ENCODE results near the gene FILIP1L.

The FILIP1L gene

DNA sequence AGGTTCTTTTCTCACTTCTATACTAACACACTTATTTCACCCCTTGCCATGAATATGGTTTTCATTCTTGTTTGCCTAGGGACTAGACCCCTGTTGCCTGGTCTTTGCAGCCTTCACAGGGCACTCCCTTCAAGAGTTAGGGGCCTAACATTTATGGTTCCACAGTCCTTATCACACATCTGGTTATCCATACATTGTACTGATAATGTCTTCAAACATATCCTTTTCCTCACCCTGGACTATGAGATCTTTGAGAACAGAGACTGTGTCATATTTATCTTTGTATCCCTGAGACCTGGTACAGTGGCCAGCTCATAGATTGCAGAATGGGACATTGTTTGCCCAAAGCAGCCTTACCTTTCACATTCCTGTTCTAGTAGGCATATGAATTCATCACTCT lies 190.4 kb downstream of the FILIP1L start:
- Histone ChIP-seq H3K9ac (no peak overlapping the region), H4K20me1 (ENCODE audit: insufficient read depth) (no peaks in the 10 kb centered on the region), H3K4me2 (no peak overlapping the region), H3K27me3 (ENCODE audit: insufficient read depth, low read depth) (no peaks in the 10 kb centered on the region), H3K79me2 (ENCODE audit: insufficient read depth, low read depth) (peaks cover 4% of the 10 kb centered on the region; the same call in 1 of the 2 replicates), H3K36me3 (ENCODE audit: insufficient read depth) (no peaks in the 10 kb centered on the region), H2AFZ (ENCODE audit: low read depth) (no peak overlapping the region), H3K4me1 (ENCODE audit: low read depth, poor library complexity, severe bottlenecking) (peaks cover 46% of the 10 kb centered on the region), H3K4me3 (IDR thresholded peaks at IDR 0.05; ENCODE audit: insufficient read depth, low read depth, low read length) (no peak overlapping the region), H3K27ac (no peak overlapping the region)
- TF ChIP-seq, protein P1, sequence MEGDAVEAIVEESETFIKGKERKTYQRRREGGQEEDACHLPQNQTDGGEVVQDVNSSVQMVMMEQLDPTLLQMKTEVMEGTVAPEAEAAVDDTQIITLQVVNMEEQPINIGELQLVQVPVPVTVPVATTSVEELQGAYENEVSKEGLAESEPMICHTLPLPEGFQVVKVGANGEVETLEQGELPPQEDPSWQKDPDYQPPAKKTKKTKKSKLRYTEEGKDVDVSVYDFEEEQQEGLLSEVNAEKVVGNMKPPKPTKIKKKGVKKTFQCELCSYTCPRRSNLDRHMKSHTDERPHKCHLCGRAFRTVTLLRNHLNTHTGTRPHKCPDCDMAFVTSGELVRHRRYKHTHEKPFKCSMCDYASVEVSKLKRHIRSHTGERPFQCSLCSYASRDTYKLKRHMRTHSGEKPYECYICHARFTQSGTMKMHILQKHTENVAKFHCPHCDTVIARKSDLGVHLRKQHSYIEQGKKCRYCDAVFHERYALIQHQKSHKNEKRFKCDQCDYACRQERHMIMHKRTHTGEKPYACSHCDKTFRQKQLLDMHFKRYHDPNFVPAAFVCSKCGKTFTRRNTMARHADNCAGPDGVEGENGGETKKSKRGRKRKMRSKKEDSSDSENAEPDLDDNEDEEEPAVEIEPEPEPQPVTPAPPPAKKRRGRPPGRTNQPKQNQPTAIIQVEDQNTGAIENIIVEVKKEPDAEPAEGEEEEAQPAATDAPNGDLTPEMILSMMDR (conservative IDR thresholded peaks at IDR 0.05; ENCODE audit: low read depth, low read length) = no peak

DNA sequence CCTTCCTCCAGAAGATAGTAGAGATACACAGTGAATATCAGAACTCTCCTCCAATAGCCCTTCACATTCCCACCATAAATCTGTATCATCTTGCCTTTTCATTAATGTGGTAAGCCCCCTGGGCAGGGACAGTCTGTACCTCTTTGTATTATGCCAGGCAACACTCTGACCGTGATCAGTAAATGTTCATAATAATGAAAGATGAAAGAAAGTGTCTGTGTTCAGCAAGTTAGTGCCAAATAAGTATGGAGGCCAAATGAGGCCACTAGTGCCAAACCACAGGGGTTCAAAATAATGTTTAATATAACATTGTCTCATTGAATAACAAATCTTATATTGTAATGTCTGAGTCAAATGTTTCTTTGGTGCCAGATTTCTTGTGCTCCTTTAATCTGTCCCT lies 192.3 kb downstream of the FILIP1L start:
- Histone ChIP-seq H3K36me3 (ENCODE audit: insufficient read depth) (no peaks in the 10 kb centered on the region), H3K27ac (no peak overlapping the region), H3K27me3 (ENCODE audit: insufficient read depth, low read depth) (no peaks in the 10 kb centered on the region), H3K9ac (no peak overlapping the region), H3K4me3 (IDR thresholded peaks at IDR 0.05; ENCODE audit: insufficient read depth, low read depth, low read length) (no peak overlapping the region), H3K79me2 (ENCODE audit: insufficient read depth, low read depth) (peaks cover 4% of the 10 kb centered on the region; the same call in 1 of the 2 replicates), H3K4me2 (peak overlapping the region; percentile 25; the same call in 1 of the 2 replicates), H4K20me1 (ENCODE audit: insufficient read depth) (no peaks in the 10 kb centered on the region), H3K4me1 (ENCODE audit: low read depth, poor library complexity, severe bottlenecking) (peaks cover 61% of the 10 kb centered on the region), H2AFZ (ENCODE audit: low read depth) (no peak overlapping the region)
- TF ChIP-seq, protein P1 (conservative IDR thresholded peaks at IDR 0.05; ENCODE audit: low read depth, low read length) = no peak

DNA sequence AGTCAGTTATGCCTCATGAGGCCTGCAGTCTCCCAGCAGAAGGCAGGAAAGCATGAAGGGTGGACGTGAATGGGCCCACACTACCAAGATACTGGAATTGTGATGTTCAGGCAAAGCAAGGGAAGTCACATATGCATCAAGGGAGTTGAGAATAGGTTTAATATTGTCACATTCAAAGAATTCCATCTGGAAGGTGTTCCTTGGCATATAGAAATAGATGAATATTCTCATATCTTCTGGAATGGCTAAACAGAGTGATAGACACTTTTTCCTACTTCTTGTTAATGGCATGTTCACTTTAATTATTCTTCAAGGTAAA lies 193.0 kb downstream of the FILIP1L start:
- H3K9ac ChIP-seq = no peak overlapping the region
- H3K27me3 ChIP-seq (ENCODE audit: insufficient read depth, low read depth) = no peaks in the 10 kb centered on the region
- no peak overlapping the region for H3K4me3 ChIP-seq (IDR thresholded peaks at IDR 0.05; ENCODE audit: insufficient read depth, low read depth, low read length)
- H4K20me1 ChIP-seq (ENCODE audit: insufficient read depth) = no peaks in the 10 kb centered on the region
- no peak overlapping the region for H2AFZ ChIP-seq (ENCODE audit: low read depth)
- no peak overlapping the region; the same call in 1 of the 2 replicates for H3K4me2 ChIP-seq
- TF ChIP-seq, protein P1 (conservative IDR thresholded peaks at IDR 0.05; ENCODE audit: low read depth, low read length) = no peak
- peaks cover 4% of the 10 kb centered on the region; the same call in 1 of the 2 replicates for H3K79me2 ChIP-seq (ENCODE audit: insufficient read depth, low read depth)
- H3K27ac ChIP-seq = no peak overlapping the region
- no peaks in the 10 kb centered on the region for H3K36me3 ChIP-seq (ENCODE audit: insufficient read depth)
- peaks cover 66% of the 10 kb centered on the region for H3K4me1 ChIP-seq (ENCODE audit: low read depth, poor library complexity, severe bottlenecking)

DNA sequence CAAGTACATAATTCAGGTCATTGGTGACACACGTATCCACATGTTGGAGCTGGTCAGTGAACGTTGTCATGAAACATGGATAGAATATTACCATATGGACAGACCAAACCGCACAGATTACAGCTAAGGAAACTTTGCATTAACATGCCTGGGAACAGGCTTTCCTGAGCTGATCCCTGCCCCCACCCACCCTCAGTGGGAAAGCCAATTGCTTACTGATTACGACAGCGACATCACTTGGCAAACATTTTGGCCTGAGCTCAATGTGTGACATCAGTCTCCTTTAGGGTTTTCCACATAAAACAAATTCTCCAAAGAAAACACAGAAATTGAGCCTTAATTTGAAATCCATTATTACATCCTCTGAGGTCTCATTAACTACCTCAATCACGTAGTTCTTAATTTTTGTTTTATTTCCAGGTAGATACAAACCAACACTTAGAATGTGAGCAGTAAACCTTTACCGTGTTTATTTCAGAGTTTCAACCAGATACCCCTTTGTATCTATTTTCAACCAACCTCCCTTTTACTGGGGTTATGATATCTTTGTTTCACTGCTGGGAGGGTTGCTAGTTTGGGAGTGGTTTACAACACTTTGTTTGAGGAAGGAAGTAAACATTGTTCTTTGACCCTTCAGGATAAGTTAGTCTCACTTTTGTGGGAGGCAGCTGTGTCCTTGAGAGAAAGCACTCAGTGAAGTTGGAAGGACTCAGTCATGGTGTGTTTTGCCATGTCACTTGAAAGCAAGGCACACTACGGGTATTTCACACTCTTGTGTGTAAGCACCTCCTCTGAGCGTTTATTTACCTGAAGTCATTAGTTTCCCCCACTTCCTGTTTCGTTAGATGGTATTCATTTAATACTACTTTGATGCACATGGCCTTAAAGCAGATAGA lies 193.6 kb downstream of the FILIP1L start:
- no peak overlapping the region for H2AFZ ChIP-seq (ENCODE audit: low read depth)
- peak overlapping the region; percentile 32; the same call in 1 of the 2 replicates for H3K27ac ChIP-seq

More for the DNA sequence above, 193.6 kb downstream of the FILIP1L start:
- H3K9ac ChIP-seq = no peak overlapping the region
- H3K4me2 ChIP-seq = peak overlapping the region; percentile 48; the same call in 1 of the 2 replicates
- H3K4me1 ChIP-seq (ENCODE audit: low read depth, poor library complexity, severe bottlenecking) = peaks cover 66% of the 10 kb centered on the region
- H3K36me3 ChIP-seq (ENCODE audit: insufficient read depth) = no peaks in the 10 kb centered on the region
- TF ChIP-seq, protein P1 (conservative IDR thresholded peaks at IDR 0.05; ENCODE audit: low read depth, low read length) = no peak
- H3K79me2 ChIP-seq (ENCODE audit: insufficient read depth, low read depth) = peaks cover 4% of the 10 kb centered on the region; the same call in 1 of the 2 replicates
- H3K4me3 ChIP-seq (IDR thresholded peaks at IDR 0.05; ENCODE audit: insufficient read depth, low read depth, low read length) = no peak overlapping the region
- H4K20me1 ChIP-seq (ENCODE audit: insufficient read depth) = no peaks in the 10 kb centered on the region
- H3K27me3 ChIP-seq (ENCODE audit: insufficient read depth, low read depth) = no peaks in the 10 kb centered on the region
